ENCODE data around the gene AK8. TPM values are rescaled to one million over a fixed set of nuclear protein-coding genes. Genes with fewer than 3 reads are reported as not detected.

Gene AK8
- total and polyA plus RNA-seq, 2 experiments from 2014 or later: 0.14 to 0.78 TPM

DNA sequence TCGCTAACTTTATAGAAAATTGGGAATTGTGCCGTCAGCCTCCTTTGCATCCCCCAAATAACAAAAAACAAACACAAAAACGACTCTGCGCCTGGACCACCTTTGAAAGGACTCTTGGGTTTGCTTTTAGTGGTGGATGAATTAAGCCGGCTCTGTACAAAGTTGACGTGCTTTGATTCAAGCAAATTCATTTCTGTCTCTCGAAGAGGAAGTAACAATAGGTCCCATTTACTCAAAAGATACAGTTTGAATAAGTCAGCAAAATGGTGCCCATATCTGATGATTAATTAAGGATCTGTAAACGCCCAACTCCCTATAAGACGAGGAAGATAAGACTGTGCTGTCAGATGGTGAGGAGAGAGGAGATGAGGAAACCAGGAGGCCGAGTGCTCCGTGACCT, 67.8 kb downstream of the AK8 start:
- Histone ChIP-seq H3F3A (replicated peaks; ENCODE audit: low read depth) (no peaks in the 10 kb centered on the region), H3K4me2 (no peak overlapping the region), H3K79me2 (replicated peaks; ENCODE audit: insufficient read depth) (no peaks in the 10 kb centered on the region), H3K27me3 (ENCODE audit: insufficient read depth) (no peaks in the 10 kb centered on the region), H3K27ac (ENCODE audit: low read depth) (no peak overlapping the region), H3K4me3 (no peak overlapping the region), H4K20me1 (replicated peaks; ENCODE audit: insufficient read depth) (no peaks in the 10 kb centered on the region), H2AFZ (no peak overlapping the region), H3K9me2 (ENCODE audit: insufficient read depth) (no peaks in the 10 kb centered on the region), H3K36me3 (ENCODE audit: insufficient read depth) (no peaks in the 10 kb centered on the region), H3K4me1 (ENCODE audit: insufficient read depth) (peaks cover 21% of the 10 kb centered on the region)
- H3K4me3 Mint-ChIP-seq: no peak overlapping the region
- no peak overlapping the region for H3K27ac Mint-ChIP-seq
- TF ChIP-seq, protein P1, sequence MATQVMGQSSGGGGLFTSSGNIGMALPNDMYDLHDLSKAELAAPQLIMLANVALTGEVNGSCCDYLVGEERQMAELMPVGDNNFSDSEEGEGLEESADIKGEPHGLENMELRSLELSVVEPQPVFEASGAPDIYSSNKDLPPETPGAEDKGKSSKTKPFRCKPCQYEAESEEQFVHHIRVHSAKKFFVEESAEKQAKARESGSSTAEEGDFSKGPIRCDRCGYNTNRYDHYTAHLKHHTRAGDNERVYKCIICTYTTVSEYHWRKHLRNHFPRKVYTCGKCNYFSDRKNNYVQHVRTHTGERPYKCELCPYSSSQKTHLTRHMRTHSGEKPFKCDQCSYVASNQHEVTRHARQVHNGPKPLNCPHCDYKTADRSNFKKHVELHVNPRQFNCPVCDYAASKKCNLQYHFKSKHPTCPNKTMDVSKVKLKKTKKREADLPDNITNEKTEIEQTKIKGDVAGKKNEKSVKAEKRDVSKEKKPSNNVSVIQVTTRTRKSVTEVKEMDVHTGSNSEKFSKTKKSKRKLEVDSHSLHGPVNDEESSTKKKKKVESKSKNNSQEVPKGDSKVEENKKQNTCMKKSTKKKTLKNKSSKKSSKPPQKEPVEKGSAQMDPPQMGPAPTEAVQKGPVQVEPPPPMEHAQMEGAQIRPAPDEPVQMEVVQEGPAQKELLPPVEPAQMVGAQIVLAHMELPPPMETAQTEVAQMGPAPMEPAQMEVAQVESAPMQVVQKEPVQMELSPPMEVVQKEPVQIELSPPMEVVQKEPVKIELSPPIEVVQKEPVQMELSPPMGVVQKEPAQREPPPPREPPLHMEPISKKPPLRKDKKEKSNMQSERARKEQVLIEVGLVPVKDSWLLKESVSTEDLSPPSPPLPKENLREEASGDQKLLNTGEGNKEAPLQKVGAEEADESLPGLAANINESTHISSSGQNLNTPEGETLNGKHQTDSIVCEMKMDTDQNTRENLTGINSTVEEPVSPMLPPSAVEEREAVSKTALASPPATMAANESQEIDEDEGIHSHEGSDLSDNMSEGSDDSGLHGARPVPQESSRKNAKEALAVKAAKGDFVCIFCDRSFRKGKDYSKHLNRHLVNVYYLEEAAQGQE (IDR thresholded peaks at IDR 0.05; ENCODE audit: unreplicated experiment): no peak
- no peak for TF ChIP-seq STAT1 (IDR thresholded peaks at IDR 0.05; ENCODE audit: unreplicated experiment)
- TF ChIP-seq, protein P2, sequence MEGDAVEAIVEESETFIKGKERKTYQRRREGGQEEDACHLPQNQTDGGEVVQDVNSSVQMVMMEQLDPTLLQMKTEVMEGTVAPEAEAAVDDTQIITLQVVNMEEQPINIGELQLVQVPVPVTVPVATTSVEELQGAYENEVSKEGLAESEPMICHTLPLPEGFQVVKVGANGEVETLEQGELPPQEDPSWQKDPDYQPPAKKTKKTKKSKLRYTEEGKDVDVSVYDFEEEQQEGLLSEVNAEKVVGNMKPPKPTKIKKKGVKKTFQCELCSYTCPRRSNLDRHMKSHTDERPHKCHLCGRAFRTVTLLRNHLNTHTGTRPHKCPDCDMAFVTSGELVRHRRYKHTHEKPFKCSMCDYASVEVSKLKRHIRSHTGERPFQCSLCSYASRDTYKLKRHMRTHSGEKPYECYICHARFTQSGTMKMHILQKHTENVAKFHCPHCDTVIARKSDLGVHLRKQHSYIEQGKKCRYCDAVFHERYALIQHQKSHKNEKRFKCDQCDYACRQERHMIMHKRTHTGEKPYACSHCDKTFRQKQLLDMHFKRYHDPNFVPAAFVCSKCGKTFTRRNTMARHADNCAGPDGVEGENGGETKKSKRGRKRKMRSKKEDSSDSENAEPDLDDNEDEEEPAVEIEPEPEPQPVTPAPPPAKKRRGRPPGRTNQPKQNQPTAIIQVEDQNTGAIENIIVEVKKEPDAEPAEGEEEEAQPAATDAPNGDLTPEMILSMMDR (conservative IDR thresholded peaks at IDR 0.05; ENCODE audit: low read depth in 2 of 2): no peak
- no peak for TF ChIP-seq ZNF114 (CRISPR knock-in tag; IDR thresholded peaks at IDR 0.05)
- TF ChIP-seq, protein P3, sequence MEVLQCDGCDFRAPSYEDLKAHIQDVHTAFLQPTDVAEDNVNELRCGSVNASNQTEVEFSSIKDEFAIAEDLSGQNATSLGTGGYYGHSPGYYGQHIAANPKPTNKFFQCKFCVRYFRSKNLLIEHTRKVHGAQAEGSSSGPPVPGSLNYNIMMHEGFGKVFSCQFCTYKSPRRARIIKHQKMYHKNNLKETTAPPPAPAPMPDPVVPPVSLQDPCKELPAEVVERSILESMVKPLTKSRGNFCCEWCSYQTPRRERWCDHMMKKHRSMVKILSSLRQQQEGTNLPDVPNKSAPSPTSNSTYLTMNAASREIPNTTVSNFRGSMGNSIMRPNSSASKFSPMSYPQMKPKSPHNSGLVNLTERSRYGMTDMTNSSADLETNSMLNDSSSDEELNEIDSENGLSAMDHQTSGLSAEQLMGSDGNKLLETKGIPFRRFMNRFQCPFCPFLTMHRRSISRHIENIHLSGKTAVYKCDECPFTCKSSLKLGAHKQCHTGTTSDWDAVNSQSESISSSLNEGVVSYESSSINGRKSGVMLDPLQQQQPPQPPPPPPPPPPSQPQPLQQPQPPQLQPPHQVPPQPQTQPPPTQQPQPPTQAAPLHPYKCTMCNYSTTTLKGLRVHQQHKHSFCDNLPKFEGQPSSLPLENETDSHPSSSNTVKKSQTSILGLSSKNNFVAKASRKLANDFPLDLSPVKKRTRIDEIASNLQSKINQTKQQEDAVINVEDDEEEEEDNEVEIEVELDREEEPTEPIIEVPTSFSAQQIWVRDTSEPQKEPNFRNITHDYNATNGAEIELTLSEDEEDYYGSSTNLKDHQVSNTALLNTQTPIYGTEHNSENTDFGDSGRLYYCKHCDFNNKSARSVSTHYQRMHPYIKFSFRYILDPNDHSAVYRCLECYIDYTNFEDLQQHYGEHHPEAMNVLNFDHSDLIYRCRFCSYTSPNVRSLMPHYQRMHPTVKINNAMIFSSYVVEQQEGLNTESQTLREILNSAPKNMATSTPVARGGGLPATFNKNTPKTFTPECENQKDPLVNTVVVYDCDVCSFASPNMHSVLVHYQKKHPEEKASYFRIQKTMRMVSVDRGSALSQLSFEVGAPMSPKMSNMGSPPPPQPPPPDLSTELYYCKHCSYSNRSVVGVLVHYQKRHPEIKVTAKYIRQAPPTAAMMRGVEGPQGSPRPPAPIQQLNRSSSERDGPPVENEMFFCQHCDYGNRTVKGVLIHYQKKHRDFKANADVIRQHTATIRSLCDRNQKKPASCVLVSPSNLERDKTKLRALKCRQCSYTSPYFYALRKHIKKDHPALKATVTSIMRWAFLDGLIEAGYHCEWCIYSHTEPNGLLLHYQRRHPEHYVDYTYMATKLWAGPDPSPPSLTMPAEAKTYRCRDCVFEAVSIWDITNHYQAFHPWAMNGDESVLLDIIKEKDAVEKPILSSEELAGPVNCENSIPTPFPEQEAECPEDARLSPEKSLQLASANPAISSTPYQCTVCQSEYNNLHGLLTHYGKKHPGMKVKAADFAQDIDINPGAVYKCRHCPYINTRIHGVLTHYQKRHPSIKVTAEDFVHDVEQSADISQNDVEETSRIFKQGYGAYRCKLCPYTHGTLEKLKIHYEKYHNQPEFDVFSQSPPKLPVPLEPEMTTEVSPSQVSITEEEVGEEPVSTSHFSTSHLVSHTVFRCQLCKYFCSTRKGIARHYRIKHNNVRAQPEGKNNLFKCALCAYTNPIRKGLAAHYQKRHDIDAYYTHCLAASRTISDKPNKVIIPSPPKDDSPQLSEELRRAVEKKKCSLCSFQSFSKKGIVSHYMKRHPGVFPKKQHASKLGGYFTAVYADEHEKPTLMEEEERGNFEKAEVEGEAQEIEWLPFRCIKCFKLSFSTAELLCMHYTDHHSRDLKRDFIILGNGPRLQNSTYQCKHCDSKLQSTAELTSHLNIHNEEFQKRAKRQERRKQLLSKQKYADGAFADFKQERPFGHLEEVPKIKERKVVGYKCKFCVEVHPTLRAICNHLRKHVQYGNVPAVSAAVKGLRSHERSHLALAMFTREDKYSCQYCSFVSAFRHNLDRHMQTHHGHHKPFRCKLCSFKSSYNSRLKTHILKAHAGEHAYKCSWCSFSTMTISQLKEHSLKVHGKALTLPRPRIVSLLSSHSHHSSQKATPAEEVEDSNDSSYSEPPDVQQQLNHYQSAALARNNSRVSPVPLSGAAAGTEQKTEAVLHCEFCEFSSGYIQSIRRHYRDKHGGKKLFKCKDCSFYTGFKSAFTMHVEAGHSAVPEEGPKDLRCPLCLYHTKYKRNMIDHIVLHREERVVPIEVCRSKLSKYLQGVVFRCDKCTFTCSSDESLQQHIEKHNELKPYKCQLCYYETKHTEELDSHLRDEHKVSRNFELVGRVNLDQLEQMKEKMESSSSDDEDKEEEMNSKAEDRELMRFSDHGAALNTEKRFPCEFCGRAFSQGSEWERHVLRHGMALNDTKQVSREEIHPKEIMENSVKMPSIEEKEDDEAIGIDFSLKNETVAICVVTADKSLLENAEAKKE (CRISPR knock-in tag; IDR thresholded peaks at IDR 0.05): no peak
- no peak for TF ChIP-seq CREB1 (CRISPR knock-in tag; IDR thresholded peaks at IDR 0.05; ENCODE audit: low read depth)
- no peak for TF ChIP-seq EZH2phosphoT487 (IDR thresholded peaks at IDR 0.05; ENCODE audit: unreplicated experiment)
- no peak for TF ChIP-seq JUNB (IDR thresholded peaks at IDR 0.05; ENCODE audit: unreplicated experiment)
- ATAC-seq (no peak), DNase-seq (ENCODE audit: low spot score) (no peak)
- peaks cover 14% of the 10 kb centered on the region for H3K27me3 Mint-ChIP-seq (ENCODE audit: insufficient read depth, low read depth, poor library complexity)
- H3K4me1 Mint-ChIP-seq: peaks cover 26% of the 10 kb centered on the region
- H3K9me3 Mint-ChIP-seq: no peaks in the 10 kb centered on the region
- H3K36me3 Mint-ChIP-seq (ENCODE audit: low read depth): no peaks in the 10 kb centered on the region

All from GM23338 (cell line).